Left ventricle myocardium inferior (tissue), 1 donor: ENCODE results near the gene RPLP2. TPM values are rescaled to one million over a fixed set of nuclear protein-coding genes. Genes with fewer than 3 reads are reported as not detected.

Experiments used
- DNase-seq: peaks from one replicate; pipeline ENCODE4 v3.0.0-alpha.2; 2020
- H3K27ac ChIP-seq: fragments of 200-600 bp; replicated peaks from 2 replicates; pipeline ENCODE4 v1.8.0; 2021
- H3K27me3 ChIP-seq: fragments of 200-600 bp; 2 replicates; pipeline ENCODE4 v1.8.0; 2021; ENCODE audit warnings: low read depth
- H3K36me3 ChIP-seq: fragments of 200-600 bp; 2 replicates; pipeline ENCODE4 v1.8.0; 2021
- H3K4me1 ChIP-seq: fragments of 200-600 bp; 2 replicates; pipeline ENCODE4 v1.8.0; 2021
- H3K4me3 ChIP-seq: fragments of 200-600 bp; 2 replicates; pipeline ENCODE4 v1.8.0; 2021; ENCODE audit warnings: mild to moderate bottlenecking, moderate library complexity
- H3K9me3 ChIP-seq: fragments of 200-600 bp; replicated peaks from 2 replicates; pipeline ENCODE4 v1.8.0; 2021
- intact Hi-C: fragments of 100-400 bp; cut with micrococcal nuclease; formaldehyde crosslinking; loops from one replicate; pipeline ENCODE4 v1.11.0; 2022
- total RNA-seq: library from RNA; stranded (reverse); fragmentation: NEBNext Ultra II Directional; extraction: Animal tissue kit (Norgen Biotek cat#: 25700); gene quantifications from one replicate; pipeline ENCODE4 v1.2.1, GENCODE V29; 2021
- TF ChIP-seq, protein P1 (sequence below): fragments of 200-600 bp; IDR thresholded peaks from 2 replicates; pipeline ENCODE4 v1.8.0; 2021; ENCODE audit warnings: antibody characterized with exemption, mild to moderate bottlenecking, borderline replicate concordance
- donor health status: DM: no; HTN: yes; CAD: no; lungs with severe emphysema.

The RPLP2 gene
- total RNA-seq, 1 donor from 2014 or later = 871 TPM

GRCh38 chr11:766936-767210, 42.9 kb upstream of the RPLP2 start:
- intact Hi-C loops = no loop called here
- Histone ChIP-seq H3K9me3 (no peaks in the 10 kb centered on the region), H3K4me1 (no peaks in the 10 kb centered on the region), H3K36me3 (peaks cover 73% of the 10 kb centered on the region), H3K27ac (no peak overlapping the region), H3K27me3 (no peaks in the 10 kb centered on the region), H3K4me3 (no peak overlapping the region)
- DNase-seq = no peak
- TF ChIP-seq, protein P1, sequence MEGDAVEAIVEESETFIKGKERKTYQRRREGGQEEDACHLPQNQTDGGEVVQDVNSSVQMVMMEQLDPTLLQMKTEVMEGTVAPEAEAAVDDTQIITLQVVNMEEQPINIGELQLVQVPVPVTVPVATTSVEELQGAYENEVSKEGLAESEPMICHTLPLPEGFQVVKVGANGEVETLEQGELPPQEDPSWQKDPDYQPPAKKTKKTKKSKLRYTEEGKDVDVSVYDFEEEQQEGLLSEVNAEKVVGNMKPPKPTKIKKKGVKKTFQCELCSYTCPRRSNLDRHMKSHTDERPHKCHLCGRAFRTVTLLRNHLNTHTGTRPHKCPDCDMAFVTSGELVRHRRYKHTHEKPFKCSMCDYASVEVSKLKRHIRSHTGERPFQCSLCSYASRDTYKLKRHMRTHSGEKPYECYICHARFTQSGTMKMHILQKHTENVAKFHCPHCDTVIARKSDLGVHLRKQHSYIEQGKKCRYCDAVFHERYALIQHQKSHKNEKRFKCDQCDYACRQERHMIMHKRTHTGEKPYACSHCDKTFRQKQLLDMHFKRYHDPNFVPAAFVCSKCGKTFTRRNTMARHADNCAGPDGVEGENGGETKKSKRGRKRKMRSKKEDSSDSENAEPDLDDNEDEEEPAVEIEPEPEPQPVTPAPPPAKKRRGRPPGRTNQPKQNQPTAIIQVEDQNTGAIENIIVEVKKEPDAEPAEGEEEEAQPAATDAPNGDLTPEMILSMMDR = no peak

DNA sequence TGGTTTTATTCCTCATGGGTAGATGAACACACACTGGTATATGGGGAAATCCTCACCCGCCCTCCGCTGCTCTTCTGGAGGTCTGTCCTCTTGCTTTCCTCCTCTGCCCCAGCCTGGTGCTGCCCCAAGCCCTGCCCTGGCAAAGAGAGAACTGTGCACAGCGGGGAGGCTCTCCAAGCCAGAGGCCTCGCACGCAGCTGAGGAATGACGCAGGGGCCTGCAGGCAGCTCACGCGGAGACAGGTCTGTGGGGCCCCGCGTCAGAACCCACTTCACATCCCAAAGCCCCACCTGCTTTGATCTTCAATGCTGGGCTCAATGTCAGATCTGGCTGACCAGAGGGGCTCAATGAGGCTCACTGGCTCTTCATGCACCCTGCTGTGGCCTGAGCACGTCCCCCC, 42.5 kb upstream of the RPLP2 start:
- TF ChIP-seq, protein P1 = no peak
- no peak for DNase-seq
- H3K4me3 ChIP-seq = no peak overlapping the region
- no peaks in the 10 kb centered on the region for H3K4me1 ChIP-seq
- H3K36me3 ChIP-seq = peaks cover 71% of the 10 kb centered on the region
- H3K27ac ChIP-seq = no peak overlapping the region
- intact Hi-C loops = no loop called here
- no peaks in the 10 kb centered on the region for H3K9me3 ChIP-seq
- H3K27me3 ChIP-seq = no peaks in the 10 kb centered on the region

DNA sequence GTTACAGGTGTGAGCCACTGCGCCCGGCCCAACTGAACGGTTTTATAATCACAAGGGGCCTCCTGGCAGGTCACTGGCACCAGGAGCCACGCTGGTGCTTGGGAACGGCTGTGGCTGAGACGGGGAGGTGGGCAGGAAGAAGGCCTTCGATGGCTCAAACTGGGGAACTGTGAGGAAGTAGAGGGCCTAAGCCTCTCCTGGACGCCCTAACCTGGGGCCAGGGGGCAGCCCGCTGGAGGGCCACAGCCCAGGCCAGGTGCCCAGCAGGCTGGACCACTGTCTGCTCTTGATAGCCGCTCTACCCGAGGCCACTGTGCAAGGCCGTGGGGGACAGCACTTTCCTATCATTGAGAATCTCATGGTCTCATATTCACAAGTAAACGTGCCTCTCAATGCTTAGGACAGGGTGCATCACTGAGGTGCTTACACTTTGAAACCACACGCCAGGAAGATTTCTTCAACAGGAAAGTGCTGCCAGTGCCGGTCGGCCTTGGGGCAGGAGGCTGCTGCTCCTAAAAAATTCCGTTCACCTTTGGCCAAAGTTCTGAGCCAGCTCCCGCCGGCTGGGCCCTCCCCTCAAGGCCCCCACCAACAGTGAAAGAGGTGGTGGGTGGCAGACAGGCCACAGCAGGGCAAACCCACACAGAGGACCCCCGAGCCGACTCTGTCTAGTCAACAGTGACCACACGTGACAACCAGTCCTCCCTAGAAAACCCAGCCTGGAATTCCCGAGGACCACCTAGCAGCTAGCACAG, 39.7 kb upstream of the RPLP2 start:
- no peak overlapping the region for H3K4me3 ChIP-seq
- no peak for DNase-seq
- H3K27me3 ChIP-seq = no peaks in the 10 kb centered on the region
- intact Hi-C loops = no loop called here
- no peak overlapping the region for H3K27ac ChIP-seq
- H3K9me3 ChIP-seq = no peaks in the 10 kb centered on the region
- peaks cover 64% of the 10 kb centered on the region for H3K36me3 ChIP-seq
- peaks cover 16% of the 10 kb centered on the region for H3K4me1 ChIP-seq
- TF ChIP-seq, protein P1 = no peak

GRCh38 chr11:770642-771616, 38.8 kb upstream of the RPLP2 start:
- TF ChIP-seq, protein P1 = no peak
- H3K4me3 ChIP-seq = no peak overlapping the region
- no peaks in the 10 kb centered on the region for H3K27me3 ChIP-seq
- H3K9me3 ChIP-seq = no peaks in the 10 kb centered on the region
- H3K36me3 ChIP-seq = peaks cover 59% of the 10 kb centered on the region
- no peak for DNase-seq
- intact Hi-C loops = no loop called here
- peaks cover 25% of the 10 kb centered on the region for H3K4me1 ChIP-seq
- no peak overlapping the region for H3K27ac ChIP-seq

DNA sequence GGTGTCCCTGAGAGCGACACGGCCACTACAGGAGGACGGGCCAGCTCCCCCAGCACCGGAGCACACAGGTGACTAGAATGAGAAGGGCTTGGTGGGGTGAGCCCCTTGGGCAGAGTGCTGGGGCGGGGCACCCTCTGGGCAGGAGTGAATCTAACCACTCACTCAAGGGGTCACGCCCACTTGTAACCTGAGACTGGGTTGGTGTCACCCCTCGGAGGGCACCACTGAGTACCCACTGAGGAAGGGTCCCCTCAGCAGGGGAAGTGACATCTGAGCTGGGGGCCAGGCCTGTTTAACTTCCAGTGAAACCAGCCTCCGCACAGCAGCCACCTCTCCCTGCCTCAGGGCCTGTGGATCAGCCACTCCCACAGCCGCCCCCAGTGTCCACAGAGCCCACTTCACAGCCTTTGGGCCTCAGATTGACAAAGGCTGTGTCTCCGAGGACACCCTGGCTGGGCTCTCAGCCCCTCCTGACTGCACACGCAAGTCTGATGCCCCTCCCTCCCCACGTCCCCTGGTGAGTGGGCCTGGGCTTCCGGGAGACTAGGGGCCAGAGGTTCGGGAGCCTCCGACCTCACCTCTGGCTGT, 38.1 kb upstream of the RPLP2 start:
- Histone ChIP-seq H3K4me1 (peaks cover 33% of the 10 kb centered on the region), H3K27me3 (no peaks in the 10 kb centered on the region), H3K9me3 (no peaks in the 10 kb centered on the region), H3K4me3 (no peak overlapping the region), H3K36me3 (peaks cover 51% of the 10 kb centered on the region), H3K27ac (no peak overlapping the region)
- intact Hi-C loops = no loop called here
- no peak for DNase-seq
- TF ChIP-seq, protein P1 = no peak
